DMS53 (cell line): ENCODE measurements around the gene S100A2.
"Not testable (repeated sequence)": the region's sequence is repeated elsewhere in the genome, so short reads cannot be mapped to it uniquely, and the experiment has no call there.

Experiments
- DNase-seq: peaks from one replicate; lab custom pipeline; 2025; lab: John Stamatoyannopoulos, UW

Gene S100A2

DNA sequence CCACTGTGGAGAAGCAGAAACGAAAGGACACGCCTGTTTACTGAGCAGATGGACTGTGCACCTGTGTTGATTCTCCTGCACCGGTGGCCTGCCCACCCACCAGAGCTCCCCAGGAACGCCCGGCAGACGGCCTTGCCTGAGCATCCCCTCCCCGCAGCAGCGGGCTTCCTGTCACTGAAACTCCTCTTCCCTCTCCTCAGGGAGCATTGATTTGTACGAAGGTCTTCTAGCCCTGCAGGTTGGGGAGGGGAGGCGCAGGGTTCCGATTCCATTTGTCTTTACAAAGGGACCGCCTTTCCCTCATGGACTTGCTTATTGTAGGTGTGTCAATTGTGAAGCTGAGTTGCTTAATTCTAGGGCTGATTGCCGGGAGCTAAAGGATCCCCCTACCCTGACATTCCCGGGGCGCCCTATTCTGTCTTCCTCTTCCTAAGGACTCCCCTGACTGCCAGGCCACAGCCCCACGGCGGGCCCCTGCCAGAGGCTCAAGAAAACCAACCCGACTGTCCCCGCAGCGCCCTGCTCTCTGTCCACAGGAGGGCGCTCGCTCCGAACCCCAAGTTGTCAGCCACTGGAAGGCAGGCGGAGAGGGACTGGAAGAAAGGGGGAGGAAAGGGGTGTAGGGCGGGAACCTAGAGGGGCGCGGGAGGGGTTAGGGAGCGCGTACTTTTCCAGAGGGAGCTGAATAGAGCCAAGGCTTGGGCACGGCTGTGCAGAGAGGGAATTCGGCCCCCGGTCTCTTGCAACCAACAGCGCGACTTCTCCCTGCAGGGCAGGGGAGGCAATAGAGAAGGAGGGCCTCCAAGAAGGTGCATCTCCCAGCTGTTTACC, 32.7 kb downstream of the S100A2 start:
- DNase-seq: peak; percentile 93

DNA sequence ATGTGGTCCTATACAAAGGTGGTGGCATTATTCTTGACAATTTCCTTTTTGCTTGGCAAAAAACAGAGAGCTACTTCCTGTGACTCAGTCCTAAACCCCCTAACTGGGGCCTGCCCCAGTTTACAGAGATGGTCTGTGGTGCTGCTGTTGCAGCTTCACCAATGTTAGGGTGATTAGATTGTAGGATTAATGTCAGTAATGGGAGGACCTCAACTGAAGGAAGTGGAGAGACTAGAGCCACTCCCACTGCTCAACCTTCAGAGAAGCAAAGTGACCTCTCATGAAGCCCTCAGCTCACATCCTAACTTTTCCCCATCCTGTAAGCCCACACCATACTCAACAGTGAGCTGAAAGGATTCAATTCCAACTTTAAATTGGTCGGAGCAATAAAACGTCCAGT, 33.5 kb downstream of the S100A2 start:
- peak; percentile 45 for DNase-seq

DNA sequence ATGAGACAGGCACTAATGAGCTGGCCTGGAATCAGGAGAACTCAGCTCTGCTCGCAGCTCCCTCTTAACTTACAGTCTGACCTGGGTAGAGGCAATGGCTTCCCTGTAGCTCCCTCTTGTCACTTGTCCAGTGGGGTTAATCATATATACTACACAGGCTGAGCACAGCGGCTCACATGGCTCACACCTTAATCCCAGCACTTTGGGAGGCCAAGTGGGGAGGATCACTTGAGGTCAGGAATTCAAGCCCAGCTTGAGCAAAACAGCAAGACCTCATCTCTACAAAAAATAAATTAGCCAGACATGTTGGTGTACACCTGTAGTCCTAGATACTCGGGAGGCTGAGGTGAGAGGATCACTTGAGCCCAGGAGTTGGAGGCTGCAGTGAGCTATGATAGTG, 34.0 kb downstream of the S100A2 start:
- DNase-seq: no peak

DNA sequence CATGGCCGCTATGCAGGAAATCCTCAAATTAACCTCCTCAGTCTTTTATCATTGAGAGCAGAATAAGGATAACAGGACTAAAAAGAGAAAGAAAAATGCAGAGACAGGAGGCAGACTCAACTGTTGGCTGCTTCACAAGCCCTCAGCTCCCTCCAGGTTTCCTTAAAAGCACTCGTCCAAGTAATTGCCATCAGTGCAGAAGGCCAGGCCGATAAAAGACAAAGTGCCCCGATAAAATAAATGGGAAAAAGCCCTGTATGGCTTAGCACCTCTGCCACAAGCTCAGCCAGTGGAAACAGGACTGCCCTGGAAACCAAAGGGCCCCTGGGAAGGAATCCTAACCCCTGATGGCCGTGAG, 38.0 kb downstream of the S100A2 start:
- DNase-seq: no peak

DNA sequence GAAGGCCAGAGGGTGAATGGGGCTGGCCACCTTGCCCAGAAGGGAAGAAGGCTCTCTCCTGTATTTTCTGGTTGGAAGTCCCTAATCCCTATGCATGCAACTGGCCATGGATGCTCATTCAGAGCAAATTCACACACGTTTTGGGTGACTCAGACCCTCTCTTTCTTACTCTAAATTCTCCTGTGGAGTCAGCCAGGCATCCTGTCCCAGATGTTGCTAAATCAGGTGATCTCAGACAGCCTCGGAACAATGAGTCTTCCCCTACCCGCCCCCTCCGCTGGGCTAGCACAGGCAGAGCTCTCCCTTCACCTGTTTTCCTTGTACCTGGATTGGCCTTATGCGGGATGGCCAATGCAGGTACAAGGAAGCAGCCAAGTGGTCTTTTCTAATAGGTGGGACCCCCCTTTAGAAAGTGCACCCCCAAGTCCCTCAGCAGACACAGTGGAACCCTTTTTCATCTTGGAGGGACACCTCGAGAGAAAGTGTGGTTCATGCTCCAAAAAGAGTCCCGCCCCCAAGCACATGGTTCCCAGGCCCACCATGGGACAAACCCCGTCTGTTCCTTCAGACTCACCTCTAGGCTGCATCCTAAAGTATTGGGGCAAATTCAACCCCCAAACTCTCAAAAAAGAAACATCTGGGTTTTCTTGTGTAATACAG, 38.5 kb downstream of the S100A2 start:
- no peak for DNase-seq

DNA sequence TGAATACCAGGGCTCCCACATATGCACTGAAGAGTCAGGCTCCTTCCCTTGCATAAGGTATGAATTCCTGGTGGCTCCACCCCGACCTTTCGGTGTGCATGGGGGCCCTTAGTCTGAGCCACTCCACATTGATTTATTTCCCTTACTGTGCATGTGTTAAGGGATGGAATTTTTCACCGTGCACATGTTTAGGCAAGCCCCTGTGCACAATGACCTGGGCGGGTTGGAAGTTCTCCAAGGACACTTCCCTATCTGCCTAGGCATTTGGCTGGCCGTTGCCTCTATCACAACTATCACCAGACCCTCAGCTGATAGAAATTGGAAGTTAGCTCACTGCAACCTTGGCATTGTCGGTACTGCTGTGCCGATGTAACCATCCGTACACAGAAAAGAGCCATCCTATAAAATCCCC, 39.5 kb downstream of the S100A2 start:
- DNase-seq: no peak

DNA sequence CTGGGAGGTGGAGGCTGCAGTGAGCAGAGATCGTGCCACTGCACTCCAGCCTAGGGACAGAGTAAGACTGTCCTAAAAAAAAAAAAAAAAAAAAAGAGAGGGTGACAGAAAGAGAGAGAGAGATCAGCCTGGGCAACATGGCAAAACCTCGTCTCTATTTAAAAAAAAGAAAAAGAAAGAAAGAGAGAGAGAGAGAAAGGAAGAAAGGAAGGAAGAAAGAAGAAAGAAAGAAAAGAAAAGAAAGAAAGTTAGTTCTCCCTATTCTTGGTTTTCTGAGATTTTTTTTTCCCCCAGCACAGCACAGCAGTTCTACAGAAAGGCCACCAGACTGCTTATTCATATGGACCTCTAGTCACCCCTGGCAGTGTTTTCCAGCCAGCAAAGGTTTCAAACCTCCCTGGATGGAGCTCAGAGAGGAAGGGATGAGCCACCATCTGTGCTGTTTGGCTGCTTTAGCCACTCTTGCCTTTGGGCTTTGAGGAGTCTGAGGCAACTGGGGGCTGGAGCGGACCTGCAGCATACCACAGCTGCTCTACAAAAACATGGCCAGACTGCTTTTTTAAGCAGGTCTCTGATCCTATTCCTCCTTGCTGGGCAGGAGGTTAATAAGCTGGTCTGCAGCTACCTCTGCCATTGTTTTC, 40.4 kb downstream of the S100A2 start:
- no peak for DNase-seq

DNA sequence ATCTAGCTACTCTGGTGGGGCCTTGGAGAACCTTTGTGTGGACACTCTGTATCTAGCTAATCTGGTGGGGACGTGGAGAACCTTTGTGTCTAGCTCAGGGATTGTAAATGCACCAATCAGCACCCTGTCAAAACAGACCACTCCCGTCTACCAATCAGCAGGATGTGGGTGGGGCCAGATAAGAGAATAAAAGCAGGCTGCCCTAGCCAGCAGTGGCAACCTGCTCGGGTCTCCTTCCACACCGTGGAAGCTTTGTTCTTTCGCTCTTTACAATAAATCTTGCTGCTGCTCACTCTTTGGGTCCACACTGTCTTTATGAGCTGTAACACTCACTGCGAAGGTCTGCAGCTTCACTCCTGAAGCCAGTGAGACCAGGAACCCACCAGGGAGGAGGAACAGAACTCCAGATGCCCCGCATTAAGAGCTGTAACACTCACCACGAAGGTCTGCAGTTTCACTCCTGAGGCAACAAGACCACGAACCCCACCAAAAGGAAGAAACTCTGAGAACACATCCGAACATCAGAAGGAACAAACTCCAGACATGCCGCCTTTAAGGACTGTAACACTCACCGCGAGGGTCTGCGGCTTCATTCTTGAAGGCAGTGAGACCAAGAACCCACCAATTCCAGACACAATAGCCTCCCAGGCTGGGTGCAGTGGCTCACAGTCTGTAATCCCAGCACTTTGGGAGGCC, 43.1 kb downstream of the S100A2 start:
- DNase-seq: not testable (repeated sequence)

DNA sequence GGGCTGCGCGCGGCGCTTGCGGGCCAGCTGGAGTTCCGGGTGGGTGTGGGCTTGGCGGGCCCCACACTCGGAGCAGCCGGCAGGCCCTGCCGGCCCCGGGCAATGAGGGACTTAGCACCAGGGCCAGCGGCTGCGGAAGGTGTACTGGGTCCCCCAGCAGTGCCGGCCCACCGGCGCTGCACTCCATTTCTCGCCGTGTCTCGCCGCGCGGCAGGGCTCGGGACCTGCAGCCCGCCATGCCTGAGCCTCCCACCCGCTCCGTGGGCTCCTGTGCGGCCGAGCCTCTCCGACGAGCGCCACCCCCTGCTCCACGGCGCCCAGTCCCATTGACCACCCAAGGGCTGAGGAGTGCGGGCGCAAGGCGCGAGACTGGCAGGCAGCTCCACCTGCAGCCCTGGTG, 43.8 kb downstream of the S100A2 start:
- DNase-seq: not testable (repeated sequence)

DNA sequence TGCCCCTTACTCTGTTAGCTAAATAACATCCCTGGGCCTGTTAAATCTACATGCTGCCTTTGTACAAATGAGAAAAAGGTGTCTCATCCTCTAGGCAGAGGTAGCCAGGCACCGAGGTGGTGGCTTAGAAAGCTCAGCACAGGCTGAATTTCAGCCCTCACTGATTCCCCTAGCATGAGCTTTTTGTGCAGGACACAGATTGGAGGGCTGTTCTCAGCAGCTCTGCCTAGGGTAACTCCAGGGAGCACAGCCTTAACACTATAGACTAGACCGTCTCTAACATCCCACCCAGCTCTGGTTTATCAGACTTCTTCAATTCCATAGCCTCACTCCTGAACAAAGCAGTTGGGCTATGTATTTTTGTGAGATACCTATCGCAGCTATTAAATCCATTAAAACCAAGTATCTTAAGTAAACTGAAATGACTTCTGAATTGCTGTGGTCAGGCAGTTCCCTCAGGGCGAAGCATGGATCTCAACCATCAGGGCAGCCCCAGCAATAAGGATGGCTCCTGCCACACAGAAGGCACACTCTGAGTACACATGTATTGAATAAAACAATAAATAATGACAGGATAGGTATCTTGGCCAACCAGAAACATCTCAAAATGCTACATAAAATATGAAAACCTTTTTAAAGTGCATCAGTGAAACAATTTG, 44.7 kb downstream of the S100A2 start:
- DNase-seq: no peak

DNA sequence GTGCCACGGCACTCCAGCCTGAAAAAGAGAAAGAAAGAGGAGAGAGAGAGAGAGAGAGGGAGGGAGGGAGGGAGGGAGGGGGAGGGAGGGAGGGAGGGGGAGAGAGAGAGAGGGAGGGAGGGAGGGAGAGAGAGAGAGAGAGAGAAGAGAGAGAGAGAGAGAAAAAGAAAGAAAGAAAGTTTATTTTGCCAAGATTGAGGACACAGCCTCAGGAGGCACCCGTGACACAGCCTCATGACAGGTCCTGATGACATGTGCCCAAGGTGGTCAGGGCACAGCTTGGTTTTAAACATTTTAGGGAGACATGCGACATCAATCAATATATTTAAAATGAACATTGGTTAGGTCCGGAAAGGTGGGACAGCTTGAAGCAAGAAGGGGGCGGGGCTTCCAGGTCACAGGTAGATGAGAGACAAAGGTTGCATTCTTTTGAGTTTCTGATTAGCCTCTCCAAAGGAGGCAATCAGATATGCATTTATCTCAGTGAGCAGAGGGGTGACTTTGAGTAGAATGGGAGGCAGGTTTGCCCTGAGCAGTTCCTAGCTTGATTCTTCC, 45.4 kb downstream of the S100A2 start:
- DNase-seq: not testable (repeated sequence)

DNA sequence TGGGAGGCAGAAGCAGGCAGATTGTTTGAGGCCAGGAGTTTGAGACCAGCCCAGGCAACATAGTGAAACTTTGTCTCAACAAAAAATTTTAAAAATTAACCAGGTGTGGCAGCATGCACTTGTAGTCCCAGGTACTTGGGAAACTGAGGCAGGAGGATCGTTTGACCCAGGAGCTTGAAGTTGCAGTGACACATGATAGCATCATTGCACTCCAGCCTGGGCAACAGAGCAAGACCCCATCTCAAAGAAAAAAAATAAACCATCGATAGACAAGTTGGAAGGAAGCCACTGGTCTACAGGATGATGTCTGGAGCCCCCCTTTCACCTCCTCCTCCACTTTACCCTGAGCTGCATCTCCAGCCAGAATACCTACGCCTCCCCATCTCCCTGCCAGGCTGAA, 46.4 kb downstream of the S100A2 start:
- DNase-seq: no peak

DNA sequence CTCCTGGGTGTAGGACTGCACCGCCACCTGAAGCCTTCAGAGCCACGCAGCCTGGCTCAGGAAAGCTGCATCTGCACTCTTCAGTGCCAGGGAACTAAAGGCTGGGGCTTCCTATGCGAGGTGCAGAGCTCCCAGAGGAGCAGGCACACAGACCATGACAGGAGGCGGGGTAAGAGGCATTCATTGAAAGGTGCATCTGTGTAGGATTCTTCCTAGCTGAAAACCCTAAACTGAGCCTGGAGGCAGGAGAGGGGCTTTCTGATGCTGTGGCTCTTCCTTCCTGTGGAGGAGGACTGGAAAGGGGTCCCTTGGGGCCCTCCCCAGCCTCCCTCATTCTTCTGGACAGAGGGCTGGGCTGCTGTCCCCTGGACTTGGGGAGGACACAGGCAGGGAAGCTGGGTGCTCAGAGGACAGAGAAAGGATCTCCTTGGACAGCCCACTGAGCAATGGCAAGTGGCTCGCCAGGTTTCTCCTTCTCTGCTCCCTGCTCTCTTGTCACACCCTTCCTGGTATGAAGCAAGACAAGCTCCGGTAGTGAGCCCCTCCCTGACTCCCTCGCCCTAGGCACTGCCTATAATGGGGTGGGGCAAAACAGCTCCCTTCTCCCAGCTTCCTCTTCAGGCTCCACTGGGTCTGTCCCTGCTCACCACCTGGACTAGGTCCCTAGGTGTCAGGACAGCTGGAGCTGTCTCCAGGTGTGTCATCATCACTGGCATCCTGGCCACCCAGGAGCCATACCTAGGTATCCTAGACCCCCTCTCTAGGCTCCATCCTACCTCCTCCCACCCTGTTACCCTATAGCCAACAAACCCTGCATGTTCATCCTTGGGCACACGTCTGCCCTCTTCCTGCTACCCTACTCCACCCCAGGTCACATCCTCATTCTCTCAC, 49.9 kb downstream of the S100A2 start:
- DNase-seq: peak; percentile 78

DNA sequence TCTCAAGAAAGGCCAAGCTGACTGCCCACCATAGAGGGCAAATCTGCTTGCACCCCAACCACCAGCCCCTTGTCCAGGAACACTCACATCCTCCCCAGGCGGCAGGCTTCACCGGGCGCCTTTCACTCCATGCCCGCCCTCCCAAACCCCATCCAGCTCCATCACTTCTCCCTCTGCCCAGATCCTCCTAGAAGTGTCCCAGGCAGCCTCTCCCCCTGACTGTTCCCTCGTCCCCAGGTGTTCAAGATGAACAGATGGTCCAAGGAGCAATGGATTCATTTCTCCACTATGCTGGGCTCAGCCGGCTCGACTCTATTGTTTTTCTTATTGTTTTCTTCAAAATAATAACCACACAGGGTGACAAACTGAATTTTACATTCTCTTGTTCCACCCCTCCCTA, 52.0 kb downstream of the S100A2 start:
- DNase-seq: no peak

DNA sequence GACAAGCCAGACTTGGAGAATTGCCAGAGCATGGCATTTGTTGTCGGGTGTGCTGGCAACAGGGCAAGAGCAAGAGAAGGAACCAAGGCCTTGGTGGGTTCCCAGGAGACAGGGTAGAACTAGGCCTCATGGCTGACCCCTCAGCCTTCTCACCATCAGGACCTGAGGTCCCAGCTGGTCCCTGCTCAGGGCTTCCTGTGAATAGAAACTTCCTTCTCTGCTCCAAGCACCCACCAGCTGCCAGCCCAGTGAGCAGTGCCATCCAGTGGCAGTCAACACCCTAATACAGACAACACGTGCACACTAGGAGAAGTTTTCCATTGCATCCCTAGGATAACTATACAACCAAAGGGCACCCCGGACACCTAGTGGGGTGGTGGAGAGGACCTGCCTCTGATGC, 52.6 kb downstream of the S100A2 start:
- peak; percentile 41 for DNase-seq
